Measurements from ENCODE around the gene CDH12.

The CDH12 gene

DNA sequence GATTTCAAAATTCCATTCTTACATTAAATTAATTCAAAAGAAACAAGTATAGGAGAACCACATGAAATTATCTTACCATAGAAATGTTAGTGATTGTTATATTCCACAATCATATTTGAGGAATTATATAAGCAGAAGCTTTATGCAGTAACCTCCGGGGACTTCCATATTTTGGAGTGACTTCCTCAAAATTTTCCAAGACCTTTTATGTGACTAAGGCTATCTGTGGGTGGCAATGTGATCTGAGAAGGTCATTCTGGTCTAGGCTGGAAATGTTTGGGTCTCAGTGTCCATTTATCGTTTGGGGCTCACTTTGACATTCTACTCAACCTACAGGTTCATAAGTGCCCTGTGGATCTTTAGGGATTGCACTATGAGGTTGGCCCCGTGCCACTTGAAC lies 776.6 kb downstream of the CDH12 start:
- DNase-seq (ENCODE audit: low read depth) = no peak
- TF ChIP-seq, protein P1, sequence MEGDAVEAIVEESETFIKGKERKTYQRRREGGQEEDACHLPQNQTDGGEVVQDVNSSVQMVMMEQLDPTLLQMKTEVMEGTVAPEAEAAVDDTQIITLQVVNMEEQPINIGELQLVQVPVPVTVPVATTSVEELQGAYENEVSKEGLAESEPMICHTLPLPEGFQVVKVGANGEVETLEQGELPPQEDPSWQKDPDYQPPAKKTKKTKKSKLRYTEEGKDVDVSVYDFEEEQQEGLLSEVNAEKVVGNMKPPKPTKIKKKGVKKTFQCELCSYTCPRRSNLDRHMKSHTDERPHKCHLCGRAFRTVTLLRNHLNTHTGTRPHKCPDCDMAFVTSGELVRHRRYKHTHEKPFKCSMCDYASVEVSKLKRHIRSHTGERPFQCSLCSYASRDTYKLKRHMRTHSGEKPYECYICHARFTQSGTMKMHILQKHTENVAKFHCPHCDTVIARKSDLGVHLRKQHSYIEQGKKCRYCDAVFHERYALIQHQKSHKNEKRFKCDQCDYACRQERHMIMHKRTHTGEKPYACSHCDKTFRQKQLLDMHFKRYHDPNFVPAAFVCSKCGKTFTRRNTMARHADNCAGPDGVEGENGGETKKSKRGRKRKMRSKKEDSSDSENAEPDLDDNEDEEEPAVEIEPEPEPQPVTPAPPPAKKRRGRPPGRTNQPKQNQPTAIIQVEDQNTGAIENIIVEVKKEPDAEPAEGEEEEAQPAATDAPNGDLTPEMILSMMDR (conservative IDR thresholded peaks at IDR 0.05; ENCODE audit: low read depth, low read length) = no peak
- H3K4me3 ChIP-seq (ENCODE audit: low read depth, low read length) = no peak overlapping the region

DNA sequence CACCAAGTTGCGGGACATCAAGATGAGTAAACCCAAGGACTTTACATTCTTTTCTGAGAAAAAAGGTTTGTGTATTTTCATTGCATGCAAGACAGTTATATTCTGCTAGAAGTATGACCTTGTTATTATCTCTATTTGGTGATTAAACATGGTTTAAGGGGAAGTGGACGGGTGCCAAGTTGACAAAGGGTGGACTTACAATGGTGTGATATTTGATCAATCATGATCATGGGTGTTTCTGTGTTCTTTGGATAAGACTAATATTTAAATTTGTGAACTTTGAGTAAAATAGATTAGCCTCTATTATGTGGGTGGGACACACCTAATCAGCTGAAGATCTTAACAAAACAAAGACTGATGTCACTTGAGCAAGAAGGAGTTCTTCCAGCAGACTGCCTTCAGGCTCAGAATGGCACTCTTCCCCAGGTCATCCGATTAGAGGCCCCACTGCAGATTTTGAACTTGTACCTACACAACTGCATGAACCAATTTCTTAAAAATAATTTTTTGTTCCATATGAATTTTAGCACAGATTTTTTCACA lies 782.9 kb downstream of the CDH12 start:
- no peak for DNase-seq (ENCODE audit: low read depth)
- TF ChIP-seq, protein P1 (conservative IDR thresholded peaks at IDR 0.05; ENCODE audit: low read depth, low read length) = no peak
- H3K4me3 ChIP-seq (ENCODE audit: low read depth, low read length) = no peak overlapping the region

DNA sequence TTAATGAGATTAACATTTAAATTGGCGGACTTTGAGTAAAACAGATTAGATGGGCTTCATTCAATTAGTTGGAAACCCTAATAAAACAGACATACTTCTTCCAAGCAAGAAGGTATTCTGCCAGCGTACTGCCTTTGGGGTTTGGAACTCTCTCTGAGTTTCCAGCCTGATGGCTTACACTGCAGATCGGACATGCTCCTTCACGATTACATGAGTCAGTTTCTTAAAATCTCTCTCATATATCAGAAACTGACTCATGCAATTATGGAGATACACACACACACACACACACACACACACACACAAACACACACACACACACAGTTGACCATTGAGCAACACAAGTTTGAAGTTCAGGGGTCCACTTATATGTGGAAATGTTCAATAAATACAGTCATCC lies 789.4 kb downstream of the CDH12 start:
- TF ChIP-seq, protein P1 (conservative IDR thresholded peaks at IDR 0.05; ENCODE audit: low read depth, low read length) = no peak
- no peak overlapping the region for H3K4me3 ChIP-seq (ENCODE audit: low read depth, low read length)
- DNase-seq (ENCODE audit: low read depth) = no peak

DNA sequence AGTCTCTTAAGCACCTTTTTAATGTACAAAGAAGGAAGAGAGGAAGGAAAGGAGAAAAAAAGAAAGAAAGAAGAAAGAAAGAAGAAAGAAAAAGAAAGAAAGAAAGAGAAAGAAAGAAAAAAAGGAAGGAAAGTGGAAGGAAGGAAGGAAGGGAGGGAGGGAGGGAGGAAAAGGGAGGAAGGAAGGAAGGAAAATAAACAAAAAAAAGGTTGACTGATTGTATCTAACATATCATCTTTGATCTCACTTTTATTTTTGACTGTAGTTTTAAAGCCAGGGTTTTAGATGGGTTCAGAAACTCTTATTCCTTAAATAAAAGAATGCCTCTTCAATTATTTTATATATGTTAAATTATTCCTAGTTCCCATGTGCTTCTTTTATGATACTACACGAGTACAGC lies 794.5 kb downstream of the CDH12 start:
- TF ChIP-seq, protein P1 (conservative IDR thresholded peaks at IDR 0.05; ENCODE audit: low read depth, low read length) = no peak
- no peak for DNase-seq (ENCODE audit: low read depth)
- H3K4me3 ChIP-seq (ENCODE audit: low read depth, low read length) = no peak overlapping the region

DNA sequence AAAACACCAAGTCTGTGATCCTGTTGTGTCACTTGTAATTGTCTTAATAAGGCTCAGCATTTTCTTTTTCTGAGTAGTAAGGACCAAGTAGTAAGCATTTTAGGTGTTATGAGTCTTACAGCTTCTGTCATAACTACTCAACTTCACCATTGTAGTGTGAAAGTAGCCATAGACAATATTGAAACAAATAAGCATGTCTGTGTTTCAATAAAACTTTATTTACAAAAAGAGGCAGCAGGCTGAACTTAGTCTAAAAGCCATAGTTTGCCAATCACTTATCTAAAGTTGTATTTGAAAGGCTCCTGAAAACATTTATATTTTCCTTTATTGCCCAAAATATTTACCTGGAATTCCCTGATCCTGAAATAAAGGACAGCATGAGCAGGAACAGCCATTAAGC lies 796.1 kb downstream of the CDH12 start:
- TF ChIP-seq, protein P1 (conservative IDR thresholded peaks at IDR 0.05; ENCODE audit: low read depth, low read length) = no peak
- no peak overlapping the region for H3K4me3 ChIP-seq (ENCODE audit: low read depth, low read length)
- DNase-seq (ENCODE audit: low read depth) = no peak

DNA sequence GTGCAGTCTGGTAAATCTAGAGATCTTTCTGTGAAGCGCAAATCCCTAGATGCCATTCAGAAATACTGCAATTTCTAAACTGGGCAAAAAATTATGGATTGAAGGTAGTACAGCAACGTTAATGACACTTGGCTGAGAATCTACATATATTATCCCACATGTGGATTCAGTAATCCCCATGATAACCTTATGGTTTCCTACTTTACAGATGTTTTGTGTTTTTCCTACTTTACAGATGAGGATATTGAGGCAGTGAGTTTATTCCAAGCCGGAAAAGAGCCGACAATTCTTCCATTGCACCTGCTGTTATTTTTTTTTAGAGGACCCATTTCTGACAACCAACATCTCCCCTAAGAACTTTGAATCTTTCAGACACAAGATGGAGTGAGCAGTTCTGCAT lies 796.5 kb downstream of the CDH12 start:
- TF ChIP-seq, protein P1 (conservative IDR thresholded peaks at IDR 0.05; ENCODE audit: low read depth, low read length) = no peak
- no peak for DNase-seq (ENCODE audit: low read depth)
- no peak overlapping the region for H3K4me3 ChIP-seq (ENCODE audit: low read depth, low read length)

DNA sequence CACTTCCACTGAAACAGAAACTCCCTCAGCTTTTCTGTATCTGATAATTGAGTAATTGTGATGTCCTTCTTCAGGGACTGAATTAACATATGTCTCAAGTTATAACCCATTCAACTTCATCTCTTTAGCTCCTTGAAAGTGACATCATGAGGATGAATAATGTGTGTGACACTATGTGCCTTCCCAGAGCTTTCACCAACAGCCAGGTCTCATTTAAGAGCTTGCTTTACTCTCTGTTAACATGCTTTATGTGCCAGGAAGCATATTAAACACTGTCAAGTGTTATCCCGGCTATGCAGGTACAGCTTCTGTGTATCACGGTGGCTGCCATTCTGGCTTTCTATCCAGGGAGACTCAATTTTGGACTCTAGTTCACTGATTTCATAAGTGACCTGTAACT lies 799.9 kb downstream of the CDH12 start:
- H3K4me3 ChIP-seq (ENCODE audit: low read depth, low read length) = no peak overlapping the region
- DNase-seq (ENCODE audit: low read depth) = no peak
- TF ChIP-seq, protein P1 (conservative IDR thresholded peaks at IDR 0.05; ENCODE audit: low read depth, low read length) = no peak
